HepG2 (cell line): ENCODE results near the gene ZNF25. TPM values are rescaled to one million over a fixed set of nuclear protein-coding genes. Genes with fewer than 3 reads are reported as not detected.

Experiments
- GABPB1 ChIP-seq: IDR thresholded peaks from 2 replicates; pipeline ENCODE4 v1.6.1; 2016; ENCODE audit warnings: mild to moderate bottlenecking, missing genetic modification reagents, moderate library complexity, missing compliant biosample characterization
- MAZ ChIP-seq, 2 experiments: sonication (generic) in 1 of 2; formaldehyde crosslinking in 1 of 2; IDR thresholded peaks; 2 replicates each; pipeline versions ENCODE4 v1.5.0 to v1.6.1; 2012 to 2020; ENCODE audit warnings: low read depth in 2 of 2, mild to moderate bottlenecking in 2 of 2, borderline replicate concordance in 1 of 2, improper control_type of control experiment in 1 of 2, low read length in 1 of 2, missing genetic modification reagents in 1 of 2, moderate library complexity in 1 of 2
- ZKSCAN5 ChIP-seq: sonication (generic); formaldehyde crosslinking; IDR thresholded peaks from 2 replicates; pipeline ENCODE4 v1.5.1; 2020; ENCODE audit warnings: mild to moderate bottlenecking, missing genetic modification reagents
- ZNF235 ChIP-seq: sonication (generic); formaldehyde crosslinking; IDR thresholded peaks from 2 replicates; pipeline ENCODE4 v1.8.1; 2023; ENCODE audit warnings: mild to moderate bottlenecking, missing genetic modification reagents, borderline replicate concordance
- ZNF256 ChIP-seq: sonication (generic); formaldehyde crosslinking; conservative IDR thresholded peaks from 2 replicates; pipeline ENCODE4 v1.4.0; 2020; ENCODE audit warnings: missing genetic modification reagents
- ZNF674 ChIP-seq: sonication (generic); formaldehyde crosslinking; IDR thresholded peaks from 2 replicates; pipeline ENCODE4 v1.5.0; 2020; ENCODE audit warnings: low read depth, mild to moderate bottlenecking, missing genetic modification reagents
- polyA plus RNA-seq, 8 experiments: library from polyadenylated mRNA; depleted of rRNA in 3 of 8; stranded (reverse) in 7 of 8; unstranded in 1 of 8; fragments of >200 nt; fragmentation: Illumina TruSeq in 4 of 8; extraction: Trizol in 4 of 8; gene quantifications; 2 replicates each; pipeline versions ENCODE4 v1.2.1 to v1.2.3, GENCODE V29; 2011 to 2016; ENCODE audit warnings: low read depth in 4 of 8, missing spikeins in 1 of 8, mixed read lengths in 1 of 8; ENCODE audit not compliant: insufficient read depth in 1 of 8
- total RNA-seq, 5 experiments: library from RNA; depleted of rRNA; stranded (reverse); fragments of >200 nt; fragmentation: Illumina TruSeq; extraction: Trizol; gene quantifications; 2 replicates each; pipeline ENCODE4 v1.2.3, GENCODE V29; 2016; ENCODE audit warnings: low read depth in 1 of 5
- TF ChIP-seq, protein P1 (sequence below): sonication (generic); formaldehyde crosslinking; IDR thresholded peaks from 2 replicates; pipeline ENCODE4 v1.4.0; 2020; ENCODE audit warnings: missing genetic modification reagents, borderline replicate concordance
- TF ChIP-seq, protein P2 (sequence below): IDR thresholded peaks from 2 replicates; pipeline ENCODE4 v1.6.1; 2012; ENCODE audit warnings: low read length, improper control_type of control experiment
- TF ChIP-seq, protein P3 (sequence below): sonication (generic); formaldehyde crosslinking; IDR thresholded peaks from 2 replicates; pipeline ENCODE4 v1.4.0; 2020; ENCODE audit warnings: mild to moderate bottlenecking, missing genetic modification reagents

ZNF25 gene
- total and polyA plus RNA-seq, 2 of the 13 experiments (the other 11 are each of a cell fraction or from before 2014, with no cell fraction given) = 1.4 to 1.5 TPM

DNA sequence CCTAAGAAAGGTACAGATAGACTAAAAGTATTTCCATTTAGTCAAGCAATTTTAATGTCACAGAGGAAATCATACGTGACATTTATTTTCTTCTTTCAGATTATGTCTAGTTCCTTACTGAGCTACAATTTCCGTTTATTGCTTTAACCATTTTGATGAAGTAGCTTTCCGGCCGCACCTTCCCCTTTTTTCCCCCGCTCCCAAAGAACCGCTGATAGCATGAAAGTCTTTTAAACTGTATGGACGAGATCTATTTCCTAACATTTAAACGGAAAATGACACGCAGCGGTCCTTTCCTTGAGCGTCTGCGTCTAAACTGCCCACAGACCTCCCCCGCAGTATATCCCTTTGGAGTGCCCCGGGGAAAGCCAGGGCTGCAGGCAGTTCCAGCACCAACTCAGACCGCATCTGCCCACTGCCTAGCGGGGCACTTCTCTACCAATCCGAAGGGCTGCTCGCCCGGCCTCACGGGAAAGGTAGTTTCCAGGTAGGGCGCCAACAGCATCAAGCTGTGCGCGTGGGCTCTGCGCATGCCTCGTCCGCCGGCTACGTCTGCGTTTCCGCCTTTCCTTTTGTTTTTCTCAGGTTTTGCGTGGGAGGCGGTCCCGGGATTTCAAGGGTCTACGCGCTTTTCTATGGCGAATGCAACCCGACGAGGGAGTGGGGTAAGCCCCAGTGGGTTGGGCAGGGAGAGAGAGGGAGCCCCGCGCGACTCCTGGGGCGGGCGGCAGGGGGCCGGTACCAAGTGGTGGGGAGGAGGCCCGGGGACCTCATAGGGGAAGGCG lies 33.9 kb upstream of the ZNF25 start, which contains the start of gene ZNF33A (continued):
- TF ChIP-seq, protein P1, sequence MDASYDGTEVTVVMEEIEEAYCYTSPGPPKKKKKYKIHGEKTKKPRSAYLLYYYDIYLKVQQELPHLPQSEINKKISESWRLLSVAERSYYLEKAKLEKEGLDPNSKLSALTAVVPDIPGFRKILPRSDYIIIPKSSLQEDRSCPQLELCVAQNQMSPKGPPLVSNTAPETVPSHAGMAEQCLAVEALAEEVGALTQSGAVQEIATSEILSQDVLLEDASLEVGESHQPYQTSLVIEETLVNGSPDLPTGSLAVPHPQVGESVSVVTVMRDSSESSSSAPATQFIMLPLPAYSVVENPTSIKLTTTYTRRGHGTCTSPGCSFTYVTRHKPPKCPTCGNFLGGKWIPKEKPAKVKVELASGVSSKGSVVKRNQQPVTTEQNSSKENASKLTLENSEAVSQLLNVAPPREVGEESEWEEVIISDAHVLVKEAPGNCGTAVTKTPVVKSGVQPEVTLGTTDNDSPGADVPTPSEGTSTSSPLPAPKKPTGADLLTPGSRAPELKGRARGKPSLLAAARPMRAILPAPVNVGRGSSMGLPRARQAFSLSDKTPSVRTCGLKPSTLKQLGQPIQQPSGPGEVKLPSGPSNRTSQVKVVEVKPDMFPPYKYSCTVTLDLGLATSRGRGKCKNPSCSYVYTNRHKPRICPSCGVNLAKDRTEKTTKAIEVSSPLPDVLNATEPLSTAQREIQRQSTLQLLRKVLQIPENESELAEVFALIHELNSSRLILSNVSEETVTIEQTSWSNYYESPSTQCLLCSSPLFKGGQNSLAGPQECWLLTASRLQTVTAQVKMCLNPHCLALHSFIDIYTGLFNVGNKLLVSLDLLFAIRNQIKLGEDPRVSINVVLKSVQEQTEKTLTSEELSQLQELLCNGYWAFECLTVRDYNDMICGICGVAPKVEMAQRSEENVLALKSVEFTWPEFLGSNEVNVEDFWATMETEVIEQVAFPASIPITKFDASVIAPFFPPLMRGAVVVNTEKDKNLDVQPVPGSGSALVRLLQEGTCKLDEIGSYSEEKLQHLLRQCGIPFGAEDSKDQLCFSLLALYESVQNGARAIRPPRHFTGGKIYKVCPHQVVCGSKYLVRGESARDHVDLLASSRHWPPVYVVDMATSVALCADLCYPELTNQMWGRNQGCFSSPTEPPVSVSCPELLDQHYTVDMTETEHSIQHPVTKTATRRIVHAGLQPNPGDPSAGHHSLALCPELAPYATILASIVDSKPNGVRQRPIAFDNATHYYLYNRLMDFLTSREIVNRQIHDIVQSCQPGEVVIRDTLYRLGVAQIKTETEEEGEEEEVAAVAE (CRISPR knock-in tag) = peak; percentile 56; the same call in 1 of the 2 replicates
- no peak for TF ChIP-seq ZNF674 (CRISPR knock-in tag)
- TF ChIP-seq, protein P2, sequence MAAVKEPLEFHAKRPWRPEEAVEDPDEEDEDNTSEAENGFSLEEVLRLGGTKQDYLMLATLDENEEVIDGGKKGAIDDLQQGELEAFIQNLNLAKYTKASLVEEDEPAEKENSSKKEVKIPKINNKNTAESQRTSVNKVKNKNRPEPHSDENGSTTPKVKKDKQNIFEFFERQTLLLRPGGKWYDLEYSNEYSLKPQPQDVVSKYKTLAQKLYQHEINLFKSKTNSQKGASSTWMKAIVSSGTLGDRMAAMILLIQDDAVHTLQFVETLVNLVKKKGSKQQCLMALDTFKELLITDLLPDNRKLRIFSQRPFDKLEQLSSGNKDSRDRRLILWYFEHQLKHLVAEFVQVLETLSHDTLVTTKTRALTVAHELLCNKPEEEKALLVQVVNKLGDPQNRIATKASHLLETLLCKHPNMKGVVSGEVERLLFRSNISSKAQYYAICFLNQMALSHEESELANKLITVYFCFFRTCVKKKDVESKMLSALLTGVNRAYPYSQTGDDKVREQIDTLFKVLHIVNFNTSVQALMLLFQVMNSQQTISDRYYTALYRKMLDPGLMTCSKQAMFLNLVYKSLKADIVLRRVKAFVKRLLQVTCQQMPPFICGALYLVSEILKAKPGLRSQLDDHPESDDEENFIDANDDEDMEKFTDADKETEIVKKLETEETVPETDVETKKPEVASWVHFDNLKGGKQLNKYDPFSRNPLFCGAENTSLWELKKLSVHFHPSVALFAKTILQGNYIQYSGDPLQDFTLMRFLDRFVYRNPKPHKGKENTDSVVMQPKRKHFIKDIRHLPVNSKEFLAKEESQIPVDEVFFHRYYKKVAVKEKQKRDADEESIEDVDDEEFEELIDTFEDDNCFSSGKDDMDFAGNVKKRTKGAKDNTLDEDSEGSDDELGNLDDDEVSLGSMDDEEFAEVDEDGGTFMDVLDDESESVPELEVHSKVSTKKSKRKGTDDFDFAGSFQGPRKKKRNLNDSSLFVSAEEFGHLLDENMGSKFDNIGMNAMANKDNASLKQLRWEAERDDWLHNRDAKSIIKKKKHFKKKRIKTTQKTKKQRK = no peak
- no peak for TF ChIP-seq ZKSCAN5
- TF ChIP-seq, protein P3, sequence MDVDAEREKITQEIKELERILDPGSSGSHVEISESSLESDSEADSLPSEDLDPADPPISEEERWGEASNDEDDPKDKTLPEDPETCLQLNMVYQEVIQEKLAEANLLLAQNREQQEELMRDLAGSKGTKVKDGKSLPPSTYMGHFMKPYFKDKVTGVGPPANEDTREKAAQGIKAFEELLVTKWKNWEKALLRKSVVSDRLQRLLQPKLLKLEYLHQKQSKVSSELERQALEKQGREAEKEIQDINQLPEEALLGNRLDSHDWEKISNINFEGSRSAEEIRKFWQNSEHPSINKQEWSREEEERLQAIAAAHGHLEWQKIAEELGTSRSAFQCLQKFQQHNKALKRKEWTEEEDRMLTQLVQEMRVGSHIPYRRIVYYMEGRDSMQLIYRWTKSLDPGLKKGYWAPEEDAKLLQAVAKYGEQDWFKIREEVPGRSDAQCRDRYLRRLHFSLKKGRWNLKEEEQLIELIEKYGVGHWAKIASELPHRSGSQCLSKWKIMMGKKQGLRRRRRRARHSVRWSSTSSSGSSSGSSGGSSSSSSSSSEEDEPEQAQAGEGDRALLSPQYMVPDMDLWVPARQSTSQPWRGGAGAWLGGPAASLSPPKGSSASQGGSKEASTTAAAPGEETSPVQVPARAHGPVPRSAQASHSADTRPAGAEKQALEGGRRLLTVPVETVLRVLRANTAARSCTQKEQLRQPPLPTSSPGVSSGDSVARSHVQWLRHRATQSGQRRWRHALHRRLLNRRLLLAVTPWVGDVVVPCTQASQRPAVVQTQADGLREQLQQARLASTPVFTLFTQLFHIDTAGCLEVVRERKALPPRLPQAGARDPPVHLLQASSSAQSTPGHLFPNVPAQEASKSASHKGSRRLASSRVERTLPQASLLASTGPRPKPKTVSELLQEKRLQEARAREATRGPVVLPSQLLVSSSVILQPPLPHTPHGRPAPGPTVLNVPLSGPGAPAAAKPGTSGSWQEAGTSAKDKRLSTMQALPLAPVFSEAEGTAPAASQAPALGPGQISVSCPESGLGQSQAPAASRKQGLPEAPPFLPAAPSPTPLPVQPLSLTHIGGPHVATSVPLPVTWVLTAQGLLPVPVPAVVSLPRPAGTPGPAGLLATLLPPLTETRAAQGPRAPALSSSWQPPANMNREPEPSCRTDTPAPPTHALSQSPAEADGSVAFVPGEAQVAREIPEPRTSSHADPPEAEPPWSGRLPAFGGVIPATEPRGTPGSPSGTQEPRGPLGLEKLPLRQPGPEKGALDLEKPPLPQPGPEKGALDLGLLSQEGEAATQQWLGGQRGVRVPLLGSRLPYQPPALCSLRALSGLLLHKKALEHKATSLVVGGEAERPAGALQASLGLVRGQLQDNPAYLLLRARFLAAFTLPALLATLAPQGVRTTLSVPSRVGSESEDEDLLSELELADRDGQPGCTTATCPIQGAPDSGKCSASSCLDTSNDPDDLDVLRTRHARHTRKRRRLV (CRISPR knock-in tag) = peak; percentile 80
- 0 out of 2 replicates have a peak, but pooled peaks have one; percentile 39 for TF ChIP-seq ZNF235 (CRISPR knock-in tag)
- no peak for TF ChIP-seq MAZ (IDR thresholded peaks at IDR 0.05; ENCODE audit: borderline replicate concordance, low read depth, low read length)
- TF ChIP-seq MAZ (CRISPR knock-in tag; IDR thresholded peaks at IDR 0.05; ENCODE audit: low read depth) = peak; percentile 25; the same call in 1 of the 2 replicates
- peak; percentile 91 for TF ChIP-seq GABPB1 (CRISPR knock-in tag)
- peak; percentile 81; the same call in 1 of the 2 replicates for TF ChIP-seq ZNF256 (CRISPR knock-in tag)
